GM12801 (cell line): ENCODE measurements around the gene ANO5.

ENCODE experiments used
- CTCF ChIP-seq: IDR thresholded peaks from one replicate; pipeline ENCODE4 v1.5.1; 2011; ENCODE audit warnings: control low read depth; ENCODE audit not compliant: insufficient read length; ENCODE audit errors: extremely low read depth

Gene ANO5

DNA sequence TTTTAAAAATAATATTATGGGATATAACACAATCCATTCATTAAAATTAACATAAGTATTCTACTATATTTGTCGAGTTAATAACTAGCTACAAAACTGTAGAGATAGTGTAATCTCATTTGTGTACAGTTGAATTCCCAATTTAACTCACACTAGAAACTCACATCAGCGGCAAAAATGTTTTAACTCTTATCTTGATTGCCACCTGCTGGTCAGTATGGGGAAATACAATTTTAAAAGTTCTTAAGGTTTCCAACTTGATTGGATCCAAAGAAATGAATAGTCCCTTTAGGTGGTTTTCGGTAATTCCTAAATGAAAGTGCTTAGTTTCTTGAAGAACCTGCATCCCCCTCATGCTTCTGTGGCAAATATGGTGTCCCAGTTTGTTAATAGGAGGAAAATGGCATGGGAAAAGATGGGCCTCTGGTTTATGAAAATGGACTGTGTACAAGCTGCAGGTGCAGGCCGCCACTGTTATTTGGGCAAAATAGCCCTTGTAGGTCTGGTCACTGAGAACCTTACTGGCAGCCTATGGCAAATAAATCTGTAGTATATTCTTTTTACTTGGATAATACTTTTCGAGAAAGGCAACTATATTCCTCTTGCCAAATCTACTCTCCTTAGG is 111.6 kb downstream of the ANO5 start:
- no peak for TF ChIP-seq CTCF

GRCh38 chr11:22317656-22318055 is 124.8 kb downstream of the ANO5 start:
- TF ChIP-seq CTCF: no peak

GRCh38 chr11:22331771-22332170 is 138.9 kb downstream of the ANO5 start:
- TF ChIP-seq CTCF: no peak
